ENCODE data around the gene NWD2.
"Not testable (repeated sequence)": the region's sequence is repeated elsewhere in the genome, so short reads cannot be mapped to it uniquely, and the experiment has no call there.

The NWD2 gene

GRCh38 chr4:37388681-37389365 is 144.3 kb downstream of the NWD2 start:
- FAIRE-seq (no peak), DNase-seq (ENCODE audit: insufficient read length, low spot score) (no peak)
- TF ChIP-seq POLR2AphosphoS5 (IDR thresholded peaks at IDR 0.05; ENCODE audit: low read depth, low read length) (no peak), TAF1 (IDR thresholded peaks at IDR 0.05; ENCODE audit: low read depth, low read length) (no peak), SPI1 (IDR thresholded peaks at IDR 0.05; ENCODE audit: low read depth, low read length) (no peak), POU2F2 (IDR thresholded peaks at IDR 0.05; ENCODE audit: low read depth, low read length) (no peak), POLR2A (IDR thresholded peaks at IDR 0.05; ENCODE audit: low read depth, low read length) (no peak), PAX5 (IDR thresholded peaks at IDR 0.05; ENCODE audit: insufficient read depth, low read length, severe bottlenecking) (no peak)

DNA sequence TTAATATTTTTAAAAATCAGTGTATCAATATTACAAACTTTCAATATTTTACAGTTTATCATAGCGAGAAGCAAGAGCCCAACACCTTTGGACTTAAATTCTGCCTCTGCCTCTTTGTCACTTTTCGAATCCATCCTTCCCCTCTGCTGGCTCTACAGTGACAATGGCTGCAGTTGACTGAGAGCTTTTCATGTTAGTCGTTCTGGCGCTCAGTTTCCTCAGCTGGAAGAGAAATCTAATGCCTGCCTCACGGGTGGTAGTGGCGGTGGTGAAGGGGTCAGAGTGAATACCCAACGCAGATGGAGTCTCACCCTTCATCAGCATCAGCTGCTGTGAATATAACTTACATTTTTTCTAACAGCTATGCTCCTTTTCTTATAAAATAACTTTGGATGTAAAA is 144.8 kb downstream of the NWD2 start:
- TF ChIP-seq SPI1 (IDR thresholded peaks at IDR 0.05; ENCODE audit: low read depth, low read length), result no peak
- TF ChIP-seq POU2F2 (IDR thresholded peaks at IDR 0.05; ENCODE audit: low read depth, low read length), result no peak
- no peak for TF ChIP-seq POLR2A (IDR thresholded peaks at IDR 0.05; ENCODE audit: low read depth, low read length)
- TF ChIP-seq PAX5 (IDR thresholded peaks at IDR 0.05; ENCODE audit: insufficient read depth, low read length, severe bottlenecking), result no peak
- TF ChIP-seq TAF1 (IDR thresholded peaks at IDR 0.05; ENCODE audit: low read depth, low read length), result no peak
- no peak for TF ChIP-seq POLR2AphosphoS5 (IDR thresholded peaks at IDR 0.05; ENCODE audit: low read depth, low read length)
- no peak for FAIRE-seq

GRCh38 chr4:37389967-37390580 is 145.5 kb downstream of the NWD2 start:
- DNase-seq (ENCODE audit: insufficient read length, low spot score), result no peak
- TF ChIP-seq TAF1 (IDR thresholded peaks at IDR 0.05; ENCODE audit: low read depth, low read length), result no peak
- TF ChIP-seq PAX5 (IDR thresholded peaks at IDR 0.05; ENCODE audit: insufficient read depth, low read length, severe bottlenecking), result no peak
- no peak for TF ChIP-seq POU2F2 (IDR thresholded peaks at IDR 0.05; ENCODE audit: low read depth, low read length)
- no peak for TF ChIP-seq SPI1 (IDR thresholded peaks at IDR 0.05; ENCODE audit: low read depth, low read length)
- no peak for TF ChIP-seq POLR2AphosphoS5 (IDR thresholded peaks at IDR 0.05; ENCODE audit: low read depth, low read length)
- no peak for TF ChIP-seq POLR2A (IDR thresholded peaks at IDR 0.05; ENCODE audit: low read depth, low read length)
- no peak for FAIRE-seq

More for the DNA sequence above, 144.8 kb downstream of the NWD2 start:
- no peak for DNase-seq (ENCODE audit: insufficient read length, low spot score)

GRCh38 chr4:37392521-37393255 is 148.1 kb downstream of the NWD2 start:
- TF ChIP-seq POLR2AphosphoS5 (IDR thresholded peaks at IDR 0.05; ENCODE audit: low read depth, low read length) (no peak), PAX5 (IDR thresholded peaks at IDR 0.05; ENCODE audit: insufficient read depth, low read length, severe bottlenecking) (no peak), SPI1 (IDR thresholded peaks at IDR 0.05; ENCODE audit: low read depth, low read length) (no peak), POLR2A (IDR thresholded peaks at IDR 0.05; ENCODE audit: low read depth, low read length) (no peak), POU2F2 (IDR thresholded peaks at IDR 0.05; ENCODE audit: low read depth, low read length) (no peak), TAF1 (IDR thresholded peaks at IDR 0.05; ENCODE audit: low read depth, low read length) (no peak)
- no peak for DNase-seq (ENCODE audit: insufficient read length, low spot score)
- FAIRE-seq, result no peak

DNA sequence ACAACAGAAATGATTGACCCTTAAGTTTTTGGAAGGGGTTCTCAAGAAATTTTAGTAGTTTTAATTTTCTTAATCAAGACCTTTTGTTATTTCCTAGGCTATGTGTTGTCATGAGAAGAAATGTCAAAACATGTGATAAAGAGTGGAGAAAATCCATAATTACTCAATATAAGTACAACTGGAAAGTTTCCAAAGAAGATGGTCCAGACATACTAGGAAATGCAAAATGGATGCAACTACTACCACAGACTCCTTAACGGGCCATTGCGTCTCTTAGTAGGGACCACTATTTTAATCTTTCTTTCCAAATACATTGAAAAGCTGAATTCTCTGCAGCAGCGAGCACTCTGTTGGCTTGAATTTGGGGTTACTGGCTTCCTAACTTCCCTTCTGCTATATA is 148.8 kb downstream of the NWD2 start:
- no peak for DNase-seq (ENCODE audit: insufficient read length, low spot score)
- no peak for FAIRE-seq
- TF ChIP-seq SPI1 (IDR thresholded peaks at IDR 0.05; ENCODE audit: low read depth, low read length) (no peak), POU2F2 (IDR thresholded peaks at IDR 0.05; ENCODE audit: low read depth, low read length) (no peak), PAX5 (IDR thresholded peaks at IDR 0.05; ENCODE audit: insufficient read depth, low read length, severe bottlenecking) (no peak), POLR2AphosphoS5 (IDR thresholded peaks at IDR 0.05; ENCODE audit: low read depth, low read length) (no peak), POLR2A (IDR thresholded peaks at IDR 0.05; ENCODE audit: low read depth, low read length) (no peak), TAF1 (IDR thresholded peaks at IDR 0.05; ENCODE audit: low read depth, low read length) (no peak)

- FAIRE-seq (no peak), DNase-seq (ENCODE audit: insufficient read length, low spot score) (no peak)
- 0 out of 2 replicates have a peak, but pooled peaks have one; percentile 11 for TF ChIP-seq SPI1 (IDR thresholded peaks at IDR 0.05; ENCODE audit: low read depth, low read length)
- TF ChIP-seq POU2F2 (IDR thresholded peaks at IDR 0.05; ENCODE audit: low read depth, low read length), result no peak
- TF ChIP-seq POLR2AphosphoS5 (IDR thresholded peaks at IDR 0.05; ENCODE audit: low read depth, low read length), result no peak
- TF ChIP-seq POLR2A (IDR thresholded peaks at IDR 0.05; ENCODE audit: low read depth, low read length), result no peak
Measured at GRCh38 chr4:37393889-37394288, 149.3 kb downstream of the NWD2 start.

GRCh38 chr4:37397505-37397904 is 153.0 kb downstream of the NWD2 start:
- no peak for TF ChIP-seq SPI1 (IDR thresholded peaks at IDR 0.05; ENCODE audit: low read depth, low read length)
- FAIRE-seq (no peak), DNase-seq (ENCODE audit: insufficient read length, low spot score) (no peak)

GRCh38 chr4:37400241-37400881 is 155.8 kb downstream of the NWD2 start:
- no peak for TF ChIP-seq SPI1 (IDR thresholded peaks at IDR 0.05; ENCODE audit: low read depth, low read length)
- TF ChIP-seq POLR2AphosphoS5 (IDR thresholded peaks at IDR 0.05; ENCODE audit: low read depth, low read length), result no peak
- TF ChIP-seq POU2F2 (IDR thresholded peaks at IDR 0.05; ENCODE audit: low read depth, low read length), result no peak; the same call in 1 of the 2 replicates
- no peak for TF ChIP-seq PAX5 (IDR thresholded peaks at IDR 0.05; ENCODE audit: insufficient read depth, low read length, severe bottlenecking)
- TF ChIP-seq TAF1 (IDR thresholded peaks at IDR 0.05; ENCODE audit: low read depth, low read length), result no peak
- TF ChIP-seq POLR2A (IDR thresholded peaks at IDR 0.05; ENCODE audit: low read depth, low read length), result no peak
- DNase-seq (ENCODE audit: insufficient read length, low spot score) (no peak), FAIRE-seq (peak; percentile 67)

DNA sequence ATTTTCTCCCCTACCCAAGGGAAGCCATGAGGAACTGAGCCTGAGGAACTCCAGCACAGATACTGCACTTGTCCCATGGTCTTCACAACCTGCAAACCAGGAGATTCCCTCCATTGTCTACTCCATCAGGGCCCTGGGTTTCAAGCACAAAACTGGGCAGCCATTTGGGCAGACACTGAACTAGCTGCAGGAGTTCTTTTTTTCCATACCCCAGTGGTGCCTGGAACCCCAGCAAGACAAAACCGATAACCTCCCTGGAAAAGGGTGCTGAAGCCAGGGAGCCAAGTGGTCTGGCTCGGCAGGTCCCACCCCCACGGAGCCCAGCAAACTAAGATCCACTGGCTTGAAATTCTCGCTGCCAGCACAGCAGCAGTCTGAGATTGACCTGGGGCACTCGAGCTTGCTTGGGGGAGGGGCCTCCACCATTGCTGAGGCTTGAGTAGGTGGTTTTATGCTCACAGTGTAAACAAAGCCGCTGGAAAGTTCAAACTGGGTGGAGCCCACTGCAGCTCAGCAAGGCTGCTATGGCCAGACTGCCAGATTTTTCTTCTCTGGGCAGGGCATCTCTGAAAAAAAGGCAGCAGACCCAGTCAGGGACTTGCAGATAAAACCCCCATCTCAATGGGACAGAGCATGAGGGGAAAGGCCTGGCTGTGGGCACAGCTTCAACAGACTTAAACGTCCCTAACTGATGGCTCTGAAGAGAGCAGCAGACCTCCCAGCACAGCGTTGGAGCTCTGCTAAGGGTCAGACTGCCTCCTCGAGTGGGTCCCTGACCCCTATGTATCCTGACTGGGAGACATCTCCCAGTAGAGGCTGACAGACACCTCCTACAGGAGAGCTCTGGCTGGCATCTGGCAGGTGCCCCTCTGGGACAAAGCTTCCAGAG is 163.6 kb downstream of the NWD2 start:
- DNase-seq (ENCODE audit: insufficient read length, low spot score); FAIRE-seq: not testable (repeated sequence)

- not testable (repeated sequence) for FAIRE-seq; DNase-seq (ENCODE audit: insufficient read length, low spot score)
Measured at GRCh38 chr4:37413612-37414011, 169.1 kb downstream of the NWD2 start.
